Activated CD4-positive, alpha-beta T cell treated with anti-CD3 and anti-CD28 coated beads for 48 hours (primary cell): Measurements from ENCODE around the gene KTI12.
"Not testable (repeated sequence)": the region's sequence is repeated elsewhere in the genome, so short reads cannot be mapped to it uniquely, and the experiment has no call there.

ENCODE experiments used
- DNase-seq: peaks from one replicate; pipeline ENCODE4 v3.0.0-alpha.2; 2020

Gene KTI12

GRCh38 chr1:52037909-52038308 lies 4.3 kb upstream of the KTI12 start:
- DNase-seq: no peak

DNA sequence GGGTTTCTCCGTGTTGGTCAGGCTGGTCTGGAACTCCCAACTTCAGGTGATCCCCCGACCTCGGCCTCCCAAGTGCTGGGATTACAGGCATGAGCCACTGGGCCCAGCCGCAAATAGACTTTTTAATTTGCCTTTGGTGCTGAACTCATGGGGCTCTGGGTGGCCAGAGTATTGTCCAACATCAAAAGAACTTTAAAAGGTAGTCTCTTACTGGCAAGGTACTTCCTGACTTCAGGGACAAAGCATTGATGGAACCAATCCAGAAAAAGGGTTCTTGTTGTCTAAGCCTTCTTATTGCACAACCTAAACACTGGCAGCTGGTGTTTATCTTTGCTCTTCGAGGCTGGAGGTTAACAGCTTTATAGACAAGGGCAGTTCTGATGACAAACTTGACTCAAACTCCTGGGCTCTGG lies 3.8 kb upstream of the KTI12 start:
- no peak for DNase-seq

GRCh38 chr1:52034050-52034384 lies 407 bp upstream of the KTI12 start:
- DNase-seq: no peak

DNA sequence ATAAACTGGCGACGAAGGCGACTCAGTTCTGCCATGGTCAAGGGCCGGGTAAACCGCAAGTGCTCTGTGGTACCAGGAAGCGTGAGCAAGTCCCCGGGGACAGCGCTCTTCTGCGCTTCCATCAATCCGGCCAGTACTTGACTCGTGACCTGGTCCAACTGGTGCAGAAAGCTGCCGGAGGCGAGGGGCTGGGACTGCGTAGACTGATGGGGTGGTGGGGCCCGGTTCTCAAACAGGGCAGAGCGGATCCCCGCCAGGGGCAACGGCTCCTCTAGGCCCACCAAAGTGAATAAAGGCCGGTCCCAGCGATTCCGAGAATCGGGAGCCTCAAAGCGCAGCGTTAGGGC lies 852 bp downstream of the KTI12 start:
- peak; percentile 20 for DNase-seq

GRCh38 chr1:52032124-52032784 lies 1.4 kb downstream of the KTI12 start:
- DNase-seq: no peak

- not testable (repeated sequence) for DNase-seq
These were observed 4.8 kb downstream of the KTI12 start for GRCh38 chr1:52028839-52029238.

DNA sequence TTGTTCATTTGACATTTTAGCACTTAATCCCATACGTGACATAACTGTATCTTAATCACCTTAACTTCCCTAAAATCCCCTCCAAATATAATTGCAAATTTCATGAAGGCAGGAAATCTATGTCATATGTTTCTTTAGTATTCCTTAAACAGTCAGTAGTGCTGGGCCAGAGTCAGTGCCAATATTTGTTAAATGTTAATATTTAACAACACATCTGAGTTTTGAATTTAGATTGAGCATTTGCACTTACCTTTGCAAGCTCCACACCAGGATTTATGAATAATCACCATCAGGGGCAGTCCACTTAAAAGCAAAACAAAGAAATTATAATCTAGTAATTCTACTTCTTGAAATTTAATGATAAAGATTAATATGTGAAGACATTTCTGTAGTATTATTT lies 5.3 kb downstream of the KTI12 start:
- no peak for DNase-seq

- DNase-seq: no peak
These were observed 7.3 kb downstream of the KTI12 start for GRCh38 chr1:52026278-52026677.

GRCh38 chr1:52022133-52022532 lies 11.5 kb downstream of the KTI12 start:
- DNase-seq: no peak

GRCh38 chr1:52008071-52008809 lies 25.4 kb downstream of the KTI12 start:
- DNase-seq: no peak

- no peak for DNase-seq
These were observed 26.2 kb downstream of the KTI12 start for GRCh38 chr1:52007215-52008002.

DNA sequence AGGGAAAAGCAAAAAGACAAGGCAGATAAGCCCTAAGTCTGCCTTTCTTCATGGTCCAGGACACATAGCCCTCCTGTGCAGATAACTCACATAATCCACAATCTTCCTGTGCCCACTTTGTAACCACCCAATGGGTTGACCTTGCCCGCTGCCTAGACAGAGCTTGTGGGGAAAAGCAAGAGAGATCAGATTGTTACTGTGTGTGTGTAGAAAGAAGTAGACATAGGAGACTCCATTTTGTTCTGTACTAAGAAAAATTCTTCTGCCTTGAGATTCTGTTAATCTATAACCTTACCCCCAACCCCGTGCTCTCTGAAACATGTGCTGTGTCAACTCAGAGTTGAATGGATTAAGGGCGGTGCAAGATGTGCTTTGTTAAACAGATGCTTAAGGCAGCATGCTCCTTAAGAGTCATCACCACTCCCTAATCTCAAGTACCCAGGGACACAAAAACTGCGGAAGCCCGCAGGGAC lies 27.5 kb downstream of the KTI12 start:
- not testable (repeated sequence) for DNase-seq

DNA sequence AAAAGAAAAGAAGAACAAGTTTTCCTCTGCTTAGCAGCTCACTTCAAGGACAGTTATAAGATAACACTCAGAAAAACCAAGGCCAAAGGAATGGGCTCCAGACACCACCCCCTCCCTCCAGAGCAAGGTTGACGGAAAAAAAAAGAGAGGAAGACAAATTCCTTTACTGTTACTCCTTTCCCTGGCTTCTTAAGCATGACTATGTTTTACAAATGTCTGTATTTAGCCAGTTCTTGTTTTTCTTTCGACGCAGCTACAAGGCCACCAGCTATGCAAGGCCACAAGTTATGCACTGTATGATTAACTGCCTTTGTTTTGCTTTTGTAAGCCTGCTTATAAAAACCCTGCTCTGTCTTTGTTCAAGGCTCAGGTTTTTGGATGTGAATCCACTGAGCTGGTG lies 28.1 kb downstream of the KTI12 start:
- DNase-seq: not testable (repeated sequence)

DNA sequence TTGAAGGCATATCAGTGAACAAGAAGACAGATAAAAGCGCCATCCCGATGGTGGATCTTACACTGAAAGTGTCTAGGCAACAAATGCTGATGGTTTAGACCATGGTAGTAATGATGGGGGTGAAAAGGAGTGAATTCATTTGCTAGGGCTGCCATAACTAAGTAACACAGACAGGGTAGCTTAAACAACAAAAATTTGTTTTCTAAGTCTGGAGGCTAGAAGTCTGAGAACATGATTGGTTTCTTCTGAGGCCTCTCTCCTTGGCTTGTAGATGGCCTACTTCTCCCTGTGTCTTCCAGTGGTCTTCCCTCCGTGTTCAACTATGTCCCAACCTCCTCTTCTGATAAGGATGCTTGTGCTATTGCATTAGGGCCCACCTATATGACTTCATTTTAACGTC lies 29.7 kb downstream of the KTI12 start:
- no peak for DNase-seq

DNA sequence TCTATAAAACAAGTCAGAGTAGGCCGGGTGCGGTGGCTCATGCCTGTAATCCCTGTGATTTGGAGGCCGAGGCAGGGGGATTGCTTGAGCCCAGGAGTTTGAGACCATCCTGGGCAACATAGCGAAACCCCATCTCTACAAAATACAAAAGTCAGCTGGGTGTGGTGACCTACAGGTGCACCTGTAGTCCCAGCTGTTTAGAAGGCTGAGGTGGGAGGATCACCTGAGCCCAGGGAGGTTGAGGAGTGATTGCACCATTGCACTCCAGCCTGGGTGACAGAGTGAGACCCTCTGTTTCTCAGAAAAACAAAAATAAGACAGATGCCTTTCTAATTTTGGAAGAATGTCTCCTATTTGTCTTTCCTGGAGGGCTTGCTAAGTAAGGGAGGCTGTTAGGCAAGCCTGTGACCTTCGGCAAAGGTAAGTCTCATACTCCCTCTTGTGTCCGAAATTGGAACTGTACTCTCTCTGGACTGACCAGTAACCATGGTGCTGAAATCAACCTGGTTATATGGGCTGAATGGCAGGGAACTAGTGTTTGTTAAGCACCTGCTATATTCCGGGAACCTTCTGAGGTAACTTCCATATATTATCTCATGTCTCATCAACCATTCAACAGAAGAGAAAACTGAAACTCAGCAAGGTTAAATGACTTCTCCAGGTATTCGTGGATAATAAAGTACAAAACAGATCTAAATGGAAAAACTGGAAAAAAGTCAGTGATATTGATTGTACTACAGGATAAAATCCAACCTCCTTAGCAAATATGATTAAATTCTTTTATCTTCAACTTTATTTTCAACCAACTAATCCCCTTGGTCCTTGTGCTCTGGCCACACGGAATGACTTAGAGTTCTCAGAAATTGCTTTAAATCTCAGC lies 31.3 kb downstream of the KTI12 start:
- peak; percentile 42 for DNase-seq

GRCh38 chr1:51998701-51999100 lies 34.9 kb downstream of the KTI12 start:
- no peak for DNase-seq

DNA sequence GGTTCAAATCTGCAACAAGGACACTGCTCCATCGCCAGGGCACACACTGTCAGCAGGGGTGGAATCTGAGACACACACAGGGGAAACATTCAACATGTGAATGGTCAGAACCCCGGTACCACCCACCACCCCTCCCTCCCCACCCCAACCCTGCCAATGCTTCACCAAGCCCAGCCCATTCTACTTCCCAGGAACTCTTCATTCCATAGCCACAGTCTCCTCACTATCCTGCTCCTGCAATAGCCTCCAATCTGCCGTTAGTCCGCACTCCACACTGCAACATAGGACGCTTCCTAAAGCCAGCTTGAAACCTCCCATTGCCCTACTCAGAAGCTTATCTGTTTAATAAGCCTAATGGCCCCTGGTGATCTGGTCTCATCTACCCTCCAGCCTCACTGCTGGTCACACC lies 35.6 kb downstream of the KTI12 start:
- no peak for DNase-seq

GRCh38 chr1:51990478-51990965 lies 43.1 kb downstream of the KTI12 start, which contains the start of gene RAB3B:
TSS of gene RAB3B (minus strand) at chr1:51990700. CDS start at chr1:51977117, 13,583 bp downstream.
- peak; percentile 89 for DNase-seq

DNA sequence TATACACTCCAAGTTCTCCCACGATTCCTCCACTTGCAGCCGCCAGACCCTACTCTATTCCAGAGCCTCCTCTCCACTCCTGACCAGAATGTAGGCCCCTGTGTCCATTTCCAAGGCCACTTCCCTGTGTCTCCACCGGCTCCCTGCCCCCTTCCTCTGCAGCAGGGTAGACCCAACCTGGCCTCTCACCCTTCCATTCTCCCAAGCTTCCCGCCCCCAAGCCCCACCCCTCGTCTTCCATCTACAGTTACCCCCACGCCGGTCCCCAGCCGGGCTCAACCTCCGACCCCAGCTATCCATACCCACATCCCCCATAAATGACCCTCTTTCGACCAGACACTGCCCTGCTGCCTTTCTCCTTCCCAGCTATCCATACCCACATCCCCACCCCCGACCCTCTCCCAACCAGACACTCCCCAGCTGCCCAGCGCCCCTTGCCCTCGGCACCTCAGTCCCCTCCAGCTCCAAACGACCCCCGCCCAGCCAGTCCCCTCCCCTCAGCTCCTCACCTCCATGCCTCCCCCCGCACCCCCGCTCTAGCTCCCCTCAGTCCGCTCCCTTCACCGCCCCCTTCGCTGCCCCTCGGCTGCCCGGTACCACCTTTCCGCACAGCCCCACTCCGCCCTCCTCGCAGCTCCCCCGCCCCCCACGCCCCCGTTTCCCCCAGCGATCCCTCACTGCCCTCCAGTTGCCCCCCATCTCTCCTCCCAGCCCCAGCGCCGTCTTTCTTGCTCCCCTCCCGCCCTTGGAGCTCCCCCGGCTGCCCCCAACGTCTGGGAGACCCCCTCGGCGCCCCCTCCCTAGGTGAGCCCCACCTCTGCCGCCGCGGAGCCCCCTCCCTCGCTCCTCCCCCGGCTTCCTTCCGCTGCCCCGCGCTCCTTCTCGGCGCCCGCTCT lies 43.8 kb downstream of the KTI12 start:
- no peak for DNase-seq

DNA sequence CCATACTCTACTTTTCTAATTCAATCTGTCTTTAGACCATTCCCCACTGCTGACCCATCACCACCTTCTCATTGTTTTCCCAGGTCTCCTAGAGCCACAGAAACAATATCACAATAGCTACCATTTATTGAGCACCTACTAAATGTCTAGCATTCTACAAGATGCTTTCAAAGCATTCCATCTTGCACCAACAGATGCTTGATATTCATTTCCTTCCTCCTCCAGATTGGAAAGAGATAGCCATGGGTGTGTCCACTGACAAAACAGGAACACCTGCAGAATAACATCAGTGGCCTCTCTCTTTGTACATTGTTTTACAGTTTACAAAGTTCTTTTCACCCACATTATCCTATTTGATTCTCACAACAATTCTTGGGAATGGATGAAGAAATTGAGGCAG lies 45.4 kb downstream of the KTI12 start:
- no peak for DNase-seq

DNA sequence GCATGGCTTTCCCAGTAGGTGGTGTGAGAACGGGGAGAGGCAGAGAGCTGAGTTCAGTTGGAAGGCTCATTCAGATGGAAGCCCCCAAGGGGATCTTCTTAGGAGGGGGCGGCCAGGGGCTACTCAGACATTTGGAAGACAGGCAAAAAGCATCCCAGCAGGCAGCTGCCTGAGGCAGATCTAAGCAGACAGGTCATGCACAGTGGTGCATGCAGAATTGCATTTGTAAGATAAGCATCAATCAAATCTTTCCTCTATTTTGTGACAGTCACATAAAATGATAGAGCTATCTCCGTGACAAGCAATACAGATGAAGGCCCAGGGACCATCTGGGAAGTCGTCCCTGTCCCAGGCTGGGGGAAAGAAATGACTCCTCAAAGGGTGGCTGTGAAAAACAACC lies 46.9 kb downstream of the KTI12 start:
- DNase-seq: no peak

- DNase-seq: no peak
These were observed 51.4 kb downstream of the KTI12 start for GRCh38 chr1:51982161-51982560.
